GM08714 (cell line): Measurements from ENCODE around the gene ZMAT2.

Experiments
- H3K4me3 ChIP-seq: fragments of 200-500 bp; sonication (Bioruptor generic); 2 replicates; pipeline ENCODE4 v1.5.1; 2014; ENCODE audit warnings: mild to moderate bottlenecking, low read length, inconsistent platforms
- ZNF274 ChIP-seq: IDR thresholded peaks from 2 replicates; pipeline ENCODE4 v1.6.1; 2012; ENCODE audit warnings: mild to moderate bottlenecking, low read depth, low read length

The ZMAT2 gene

DNA sequence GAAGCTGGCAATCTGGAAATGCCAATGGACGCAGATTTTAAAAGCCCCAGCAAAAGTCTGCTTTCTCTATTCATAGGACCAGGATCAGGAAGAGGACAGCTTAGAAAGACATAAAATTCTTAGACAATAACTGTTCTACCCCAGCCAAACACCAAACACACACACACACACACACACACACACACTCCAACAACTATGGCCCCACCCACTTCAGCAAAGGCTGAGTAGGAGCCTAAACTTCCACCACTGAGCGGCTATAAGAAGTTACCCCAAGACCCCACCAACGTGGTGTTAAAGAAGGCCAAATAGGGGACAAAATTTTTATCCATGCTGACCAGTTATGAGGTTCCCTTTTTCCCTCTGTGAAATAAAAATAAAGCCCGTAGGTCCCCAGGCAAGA, 32.9 kb downstream of the ZMAT2 start:
- no peak overlapping the region for H3K4me3 ChIP-seq
- no peak for TF ChIP-seq ZNF274

DNA sequence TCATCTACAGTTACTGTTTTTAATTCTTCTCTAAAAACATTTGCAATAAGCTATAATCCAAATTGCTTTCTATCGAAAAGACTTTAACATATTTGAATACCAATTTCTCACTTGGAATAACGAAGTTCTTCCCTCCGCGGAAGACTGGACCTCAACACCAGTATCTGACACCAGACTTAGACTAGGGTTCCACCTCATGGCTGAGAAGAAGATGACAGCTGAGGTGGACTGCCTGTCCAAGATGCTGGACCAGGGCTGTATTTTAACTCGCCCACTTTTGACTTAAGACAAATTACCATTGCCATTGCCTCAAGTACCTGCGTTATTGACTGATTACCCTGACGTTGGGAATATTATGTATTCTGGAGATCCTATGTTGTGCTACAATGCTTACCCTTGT, 34.1 kb downstream of the ZMAT2 start:
- H3K4me3 ChIP-seq = no peak overlapping the region
- no peak for TF ChIP-seq ZNF274

DNA sequence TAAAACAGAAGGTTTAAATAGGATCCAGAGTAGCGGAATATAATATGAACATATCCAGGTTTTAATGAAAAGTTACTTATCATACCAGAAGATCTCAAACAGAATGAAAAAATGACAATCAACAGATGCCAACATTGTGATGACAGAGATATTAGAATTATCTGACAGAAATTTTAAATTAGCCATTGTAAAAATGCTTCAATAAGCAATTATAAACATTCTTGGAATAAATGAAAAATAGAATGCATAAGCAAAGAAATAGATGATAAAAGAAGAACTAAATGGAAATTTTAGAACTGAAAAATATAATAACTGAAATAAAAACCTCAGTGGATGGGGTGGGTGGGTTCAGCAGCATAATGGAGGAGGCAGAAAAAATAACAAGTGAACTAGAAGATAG, 37.2 kb downstream of the ZMAT2 start:
- no peak for TF ChIP-seq ZNF274
- no peak overlapping the region for H3K4me3 ChIP-seq

DNA sequence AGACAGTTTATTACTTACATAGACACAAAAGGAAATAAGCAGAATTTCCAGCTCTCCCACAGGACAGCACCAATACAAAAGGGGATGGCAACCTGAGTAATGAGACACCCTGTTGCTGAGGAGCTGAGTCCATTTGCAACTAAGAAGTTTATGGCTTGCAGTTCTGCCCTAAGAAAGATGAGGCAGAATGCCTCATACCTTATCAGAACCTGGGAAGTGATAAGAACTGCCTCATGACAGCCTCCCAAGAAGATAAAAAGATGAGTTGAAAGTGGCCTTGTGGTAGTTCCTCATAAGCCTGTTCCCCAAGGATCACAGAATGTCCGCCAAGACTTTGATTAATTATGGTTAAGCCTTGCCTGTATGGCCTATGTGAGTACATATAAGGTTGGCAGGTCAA, 41.7 kb downstream of the ZMAT2 start:
- H3K4me3 ChIP-seq = no peak overlapping the region
- no peak for TF ChIP-seq ZNF274

DNA sequence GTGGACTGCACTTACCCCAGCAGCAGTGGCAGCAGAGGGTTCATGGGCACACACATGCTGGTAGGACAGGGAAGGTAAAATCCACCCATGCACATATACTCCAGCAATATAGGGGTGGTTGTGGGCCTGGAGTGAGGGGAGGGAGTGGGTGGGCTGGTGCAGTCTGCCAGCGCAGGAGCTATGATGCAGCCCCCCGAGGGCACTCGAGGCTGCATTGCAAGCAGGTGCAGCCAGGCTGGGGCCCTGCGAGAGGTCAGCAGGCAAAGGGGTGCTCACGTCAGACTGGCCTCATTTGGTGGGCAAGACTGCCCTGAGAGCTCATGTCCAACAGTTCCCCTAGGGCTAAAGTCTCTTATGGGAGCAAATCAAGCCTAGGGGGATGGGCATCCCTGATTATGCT, 53.3 kb downstream of the ZMAT2 start:
- no peak overlapping the region for H3K4me3 ChIP-seq
- no peak for TF ChIP-seq ZNF274
